HG03378 (cell line): ENCODE measurements around the gene ATXN1.
"Not testable (repeated sequence)": the region's sequence is repeated elsewhere in the genome, so short reads cannot be mapped to it uniquely, and the experiment has no call there.

Experiments used
- ATAC-seq: cut with Tn5 transposase; IDR thresholded peaks from one replicate; pipeline ENCODE4 v1.9.1; 2021; ENCODE audit warnings: mild to moderate bottlenecking, moderate library complexity; ENCODE audit not compliant: unreplicated experiment

ATXN1 gene

DNA sequence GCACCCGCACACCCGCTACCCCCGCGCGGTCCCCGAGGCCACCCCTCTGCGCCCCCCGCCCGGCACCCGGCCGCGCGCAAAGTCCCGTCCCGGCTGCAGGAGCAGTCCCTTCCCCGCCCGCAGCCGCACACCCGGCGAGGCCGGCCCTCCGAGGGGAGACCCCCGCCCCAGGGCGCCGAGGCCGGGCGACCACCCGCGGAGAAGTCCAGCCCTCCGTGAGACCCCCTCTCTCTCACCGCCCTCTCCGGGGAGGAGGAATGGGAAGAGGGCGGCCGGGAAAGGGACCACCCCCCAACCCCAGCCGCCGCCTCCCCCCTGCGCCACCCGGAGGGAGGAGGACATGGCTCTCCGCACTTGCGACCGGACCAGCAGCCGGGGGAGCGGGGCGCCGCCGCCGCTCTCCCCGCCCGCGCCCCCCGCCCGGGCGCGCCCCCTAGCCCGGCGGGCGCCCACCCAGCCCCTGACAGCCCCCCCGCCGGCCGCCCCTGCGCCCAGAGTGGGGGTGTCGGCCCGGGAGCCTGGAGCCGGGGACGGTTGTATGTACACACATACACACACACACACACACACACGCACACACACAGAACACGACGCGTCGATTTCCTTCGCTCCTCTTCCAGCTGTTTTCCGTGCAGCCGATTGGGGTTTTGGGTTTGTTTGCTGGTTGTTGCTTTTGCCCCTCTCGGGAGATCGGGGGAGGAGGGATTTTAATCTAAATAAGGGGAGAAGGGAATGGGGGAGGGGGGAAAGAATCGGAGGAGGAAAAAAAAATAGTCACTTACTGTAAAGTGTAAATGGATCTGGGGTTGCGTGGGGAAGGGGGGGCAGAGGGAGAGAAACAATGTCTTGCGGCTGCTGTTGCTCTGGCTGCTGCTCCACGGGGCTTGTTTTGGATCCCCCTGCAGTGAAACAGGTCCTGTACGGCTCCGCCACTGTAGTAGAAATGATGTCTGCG is at the start of gene ATXN1:
Gene ATXN1 (minus strand): TSS at position 945 of the 955 bp plus-strand sequence.
- ATAC-seq = no peak

DNA sequence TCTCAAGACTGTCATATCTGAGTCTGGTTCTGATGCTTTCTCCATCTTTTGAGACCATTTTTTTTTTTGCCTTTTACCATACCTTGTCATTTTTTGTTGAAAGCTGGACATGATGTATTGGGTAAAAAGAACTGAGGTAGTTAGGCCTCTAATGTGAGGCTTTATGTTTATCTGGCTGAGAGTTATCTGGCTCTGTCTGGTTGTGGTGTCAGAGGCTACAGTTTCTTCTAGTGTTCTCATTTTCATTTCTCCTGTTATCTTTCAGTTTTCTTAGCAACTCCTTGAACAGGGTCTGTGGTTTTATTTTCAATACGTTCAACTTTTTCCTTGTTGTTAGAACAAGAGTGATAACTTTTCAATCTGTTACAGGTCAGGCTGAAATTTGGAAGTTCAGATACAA is 49.2 kb upstream of the ATXN1 start:
- ATAC-seq = no peak

DNA sequence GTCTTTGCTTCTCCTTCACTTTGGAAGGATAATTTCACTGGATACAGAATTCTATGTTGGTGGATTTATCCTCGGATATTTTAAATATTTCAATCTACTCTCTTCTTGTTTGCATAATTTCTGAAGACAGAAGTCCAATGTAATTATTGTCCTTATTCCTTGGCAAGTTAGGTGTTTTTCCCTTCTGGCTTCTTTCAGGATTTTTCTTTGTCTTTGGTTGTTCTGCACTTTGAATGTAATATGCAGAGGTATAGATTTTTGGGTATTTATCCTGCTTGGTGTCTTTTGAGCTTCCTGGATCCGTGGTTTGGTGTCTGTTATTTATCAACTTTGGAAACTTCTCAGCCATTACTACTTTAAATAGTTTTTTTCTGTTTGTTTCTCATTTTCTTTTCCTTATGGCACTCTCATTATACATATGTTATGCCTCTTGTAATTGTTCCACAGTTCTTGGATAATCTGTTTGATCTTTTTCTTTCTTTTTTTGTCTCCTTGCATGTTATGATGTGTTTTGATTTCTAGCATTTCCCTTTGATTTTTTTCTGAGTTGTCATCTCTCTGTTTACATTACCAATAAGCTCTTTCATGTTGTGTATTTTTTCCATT is 48.6 kb upstream of the ATXN1 start:
- no peak for ATAC-seq

DNA sequence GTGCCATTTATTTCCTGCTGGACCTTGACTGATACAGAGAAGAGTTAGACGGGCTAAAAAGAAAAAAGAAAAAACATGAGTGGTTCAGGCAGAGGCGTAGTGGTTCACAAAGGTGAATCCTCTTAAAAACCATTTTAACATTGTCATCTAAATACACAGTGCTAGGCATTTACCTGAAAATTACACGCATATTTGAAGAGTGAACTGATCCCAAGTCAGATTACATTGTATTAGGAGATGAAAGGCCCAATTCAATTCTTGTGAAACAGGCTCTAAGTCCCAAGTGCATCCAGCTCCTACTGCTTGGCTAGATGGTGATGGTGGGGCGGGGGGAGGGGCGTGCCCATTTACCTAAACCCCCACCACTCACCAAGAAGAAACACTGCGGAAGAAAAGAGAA is 46.7 kb upstream of the ATXN1 start:
- ATAC-seq = no peak

DNA sequence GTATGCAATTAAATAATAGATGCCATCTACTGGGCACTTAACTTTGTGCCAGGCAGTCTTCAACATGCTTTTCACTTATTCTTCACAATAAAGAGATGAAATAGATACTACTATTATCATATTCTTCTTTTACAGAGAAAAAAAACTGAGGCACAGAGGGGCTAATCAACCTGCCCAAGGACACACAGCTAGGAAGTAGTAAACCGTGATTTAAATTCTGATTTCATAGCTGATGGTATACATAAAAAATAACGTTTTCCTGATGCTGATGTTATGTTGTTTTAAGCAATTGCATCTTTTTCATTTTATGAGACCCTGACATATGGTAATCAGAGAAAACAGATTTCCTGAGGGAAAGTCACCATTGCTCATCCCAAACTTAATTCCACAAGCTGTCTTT is 45.1 kb upstream of the ATXN1 start:
- ATAC-seq = no peak

DNA sequence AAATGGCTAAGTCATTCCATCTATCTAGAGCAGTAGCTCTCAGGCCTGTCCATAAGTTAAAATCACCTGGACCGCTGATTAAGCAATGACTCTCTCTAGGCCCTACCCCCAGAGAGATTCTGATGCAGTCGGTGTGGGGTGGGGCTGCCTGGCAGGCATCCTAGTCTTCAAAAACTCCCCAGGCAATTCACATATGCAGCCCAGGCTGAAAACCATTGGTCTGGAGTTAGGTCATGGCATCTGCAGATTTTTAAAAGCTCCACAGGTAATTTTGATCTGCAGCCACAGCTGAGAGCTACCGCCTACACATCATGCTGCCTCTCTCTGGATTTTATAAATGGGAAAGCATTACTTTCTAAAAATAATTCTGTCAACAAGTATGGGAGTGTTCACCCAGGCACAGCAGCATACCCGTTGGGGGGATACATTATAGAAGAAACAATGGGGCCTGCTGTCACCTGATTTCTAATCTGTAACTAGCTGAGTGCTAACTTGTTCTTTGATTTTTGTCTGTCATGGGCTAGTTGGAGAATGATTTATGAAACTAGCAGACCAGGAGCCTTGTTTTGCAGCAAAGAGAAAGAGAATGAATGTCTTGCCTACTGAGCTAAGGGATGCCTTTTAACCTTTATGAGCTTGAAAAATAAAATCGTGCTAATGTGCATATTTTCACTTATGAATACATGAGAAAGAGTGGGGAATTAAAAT is 44.1 kb upstream of the ATXN1 start:
- ATAC-seq = no peak

DNA sequence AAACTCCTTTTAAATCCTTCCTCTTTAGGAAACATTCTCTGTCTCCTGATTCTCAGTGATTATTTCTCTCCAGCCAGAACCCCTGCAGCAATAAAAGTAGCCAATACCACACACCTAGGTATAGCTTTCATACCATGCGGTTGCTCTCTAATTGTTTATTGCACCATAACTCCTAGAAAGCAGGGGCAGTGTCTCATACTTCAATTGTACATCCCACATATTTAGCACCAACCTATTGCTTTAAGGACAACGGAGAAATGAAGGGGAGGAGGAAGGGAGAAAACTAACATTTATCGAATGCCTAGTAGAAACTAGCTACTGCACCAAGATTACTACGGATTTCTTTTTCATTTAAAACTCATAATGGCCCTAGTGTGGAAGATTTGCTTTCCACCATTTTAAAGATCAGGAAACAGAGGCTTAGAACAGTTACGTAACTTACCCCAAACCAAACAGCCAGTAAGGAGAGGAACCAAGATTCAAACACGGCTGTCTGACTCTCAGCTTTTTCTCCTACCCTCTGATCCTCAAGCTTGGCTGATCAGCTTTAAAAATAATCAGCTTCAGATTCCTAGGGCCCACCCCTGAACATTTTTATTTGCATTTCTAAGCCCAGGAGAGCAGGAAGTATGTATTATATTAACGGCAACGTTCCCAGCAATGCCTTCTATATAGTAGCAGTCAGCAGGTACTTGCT is 43.4 kb upstream of the ATXN1 start:
- ATAC-seq = no peak

DNA sequence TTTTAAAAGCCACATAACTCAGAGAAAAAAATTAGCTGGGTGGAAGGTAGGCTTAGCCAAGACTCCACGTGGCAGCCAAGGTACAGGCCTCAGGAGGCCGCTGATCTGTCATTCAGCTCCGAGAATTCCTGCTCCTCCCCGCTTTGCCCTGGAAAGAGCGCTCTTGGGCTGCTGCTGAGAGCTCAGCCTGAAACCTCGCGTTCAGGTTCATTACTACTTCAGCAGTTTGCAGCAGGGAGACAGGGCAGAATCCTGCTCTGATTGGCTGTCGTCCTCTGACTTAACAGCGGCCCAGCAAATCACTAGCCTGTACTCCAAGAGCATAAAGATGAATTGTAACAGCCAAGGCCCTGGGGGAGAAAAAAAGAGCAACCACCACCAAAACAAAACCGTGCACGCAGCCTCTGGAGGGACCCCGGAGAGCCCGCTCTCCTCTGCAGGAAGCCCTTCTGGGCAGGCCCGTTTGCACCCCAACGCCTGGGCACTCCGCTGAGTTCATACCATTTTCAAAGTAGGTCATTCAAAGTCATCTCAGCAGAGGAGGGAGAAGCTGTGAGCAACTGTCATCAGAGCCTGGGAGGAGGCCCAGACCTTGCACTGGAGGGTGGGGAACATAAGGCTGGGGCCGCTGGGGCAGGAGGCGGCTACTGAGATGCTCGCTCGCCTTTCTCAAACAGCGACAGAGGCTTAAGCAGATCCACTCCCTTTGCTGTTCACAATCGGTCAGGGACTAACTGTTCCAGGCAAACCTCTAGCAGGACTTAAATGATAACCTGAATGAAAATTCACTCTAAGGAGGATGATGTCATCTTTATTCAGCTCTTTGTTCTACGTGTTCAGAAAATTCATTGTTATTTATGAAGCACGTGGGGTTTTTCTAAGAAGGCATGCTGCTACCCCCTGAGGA is 42.3 kb upstream of the ATXN1 start:
- no peak for ATAC-seq

DNA sequence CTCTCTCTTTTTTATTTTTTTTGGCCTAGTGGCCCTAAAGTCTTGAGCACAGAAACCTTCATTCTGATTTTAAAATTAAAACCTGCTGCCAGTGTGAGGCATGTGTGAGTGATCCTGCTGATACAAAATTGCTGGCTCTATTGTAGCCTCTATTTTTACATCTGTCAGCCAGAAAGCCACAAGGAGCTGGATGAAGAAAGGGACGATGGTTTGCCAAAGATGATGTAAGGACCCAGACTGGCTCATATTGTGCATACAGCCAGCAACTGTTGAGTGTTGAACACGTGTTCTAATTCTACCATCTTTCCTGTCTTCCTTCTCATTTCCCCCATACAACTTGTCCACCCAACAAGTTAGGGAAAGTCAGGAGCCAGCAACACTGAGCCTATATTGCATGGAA is 40.8 kb upstream of the ATXN1 start:
- no peak for ATAC-seq

DNA sequence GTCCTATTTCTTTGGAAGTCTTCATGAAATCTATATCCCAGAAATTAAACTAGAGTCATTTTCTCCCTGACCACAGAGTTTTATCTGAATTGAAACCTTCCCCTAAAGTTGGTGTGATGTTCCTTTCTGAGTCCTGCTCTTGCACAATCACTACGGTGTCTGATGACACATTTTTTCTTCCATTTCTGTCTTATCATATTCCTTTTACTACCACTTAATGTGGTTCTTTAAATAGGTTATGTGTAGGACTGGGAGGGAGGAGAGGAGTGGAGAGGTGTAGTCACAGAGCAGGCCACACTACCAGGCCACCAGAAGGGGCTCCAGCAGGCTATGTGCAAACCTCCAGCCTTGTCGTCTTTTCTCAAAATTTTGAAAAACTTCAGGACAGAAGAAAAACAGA is 39.7 kb upstream of the ATXN1 start:
- ATAC-seq = no peak

DNA sequence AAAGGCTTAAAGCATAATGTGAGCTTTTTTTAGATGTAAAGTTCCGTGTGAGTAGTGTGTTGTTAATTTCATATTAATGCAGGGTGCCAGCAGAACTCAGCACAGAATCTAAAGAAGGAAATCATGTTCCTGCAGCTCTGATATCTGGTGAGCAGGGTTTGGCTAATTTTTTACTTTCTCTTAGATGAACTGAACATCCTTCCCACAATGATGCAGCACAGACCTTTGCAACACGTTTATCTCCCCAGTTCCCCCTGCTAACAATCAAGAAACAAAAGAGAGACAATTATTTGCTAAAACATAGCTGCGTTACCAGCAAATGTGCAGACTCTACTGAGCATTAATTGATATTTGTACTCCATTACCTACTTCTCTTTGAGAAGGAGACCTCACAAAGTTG is 39.1 kb upstream of the ATXN1 start:
- no peak for ATAC-seq

DNA sequence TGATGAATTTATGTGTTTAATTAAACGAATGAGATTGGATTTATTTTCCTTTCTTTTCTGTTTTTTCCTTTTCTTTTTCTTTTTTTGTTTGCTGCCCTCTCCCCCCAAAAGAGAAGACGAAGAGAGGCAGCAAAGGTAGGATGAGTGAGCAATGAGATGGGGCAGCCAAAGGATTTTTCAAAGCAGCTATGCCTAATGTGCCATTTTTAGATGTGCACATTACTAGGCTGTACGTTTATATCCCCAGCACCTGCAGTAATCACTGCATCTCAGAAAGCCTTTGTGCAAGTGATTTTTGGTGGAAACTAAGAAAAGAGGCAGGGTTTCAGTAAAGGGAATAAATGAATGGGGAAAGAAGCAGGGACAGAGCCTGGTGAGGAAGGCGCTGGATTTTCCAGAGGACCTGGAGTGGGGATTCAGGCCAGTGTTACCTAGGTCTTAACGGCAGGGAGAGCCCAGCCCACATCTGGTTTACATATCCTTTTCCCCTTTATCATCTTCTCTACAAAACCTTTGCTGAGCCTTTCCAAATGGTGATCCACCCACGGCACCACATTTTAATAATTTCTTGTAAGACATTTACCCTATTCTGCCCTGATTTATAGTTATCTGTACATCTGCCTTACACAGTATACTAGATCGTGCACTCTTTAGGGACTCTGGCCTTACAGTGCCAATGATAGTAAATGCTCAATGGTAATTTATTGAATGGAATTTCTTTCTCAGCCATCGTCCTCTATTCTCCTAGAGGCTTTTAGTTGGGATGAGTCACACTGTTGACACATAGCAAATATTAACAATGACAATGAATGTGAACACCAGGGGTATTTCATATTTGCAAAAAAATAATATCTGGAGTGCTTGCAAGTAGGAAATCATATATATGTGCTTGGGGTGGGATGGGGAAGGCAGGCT is 38.3 kb upstream of the ATXN1 start:
- no peak for ATAC-seq

DNA sequence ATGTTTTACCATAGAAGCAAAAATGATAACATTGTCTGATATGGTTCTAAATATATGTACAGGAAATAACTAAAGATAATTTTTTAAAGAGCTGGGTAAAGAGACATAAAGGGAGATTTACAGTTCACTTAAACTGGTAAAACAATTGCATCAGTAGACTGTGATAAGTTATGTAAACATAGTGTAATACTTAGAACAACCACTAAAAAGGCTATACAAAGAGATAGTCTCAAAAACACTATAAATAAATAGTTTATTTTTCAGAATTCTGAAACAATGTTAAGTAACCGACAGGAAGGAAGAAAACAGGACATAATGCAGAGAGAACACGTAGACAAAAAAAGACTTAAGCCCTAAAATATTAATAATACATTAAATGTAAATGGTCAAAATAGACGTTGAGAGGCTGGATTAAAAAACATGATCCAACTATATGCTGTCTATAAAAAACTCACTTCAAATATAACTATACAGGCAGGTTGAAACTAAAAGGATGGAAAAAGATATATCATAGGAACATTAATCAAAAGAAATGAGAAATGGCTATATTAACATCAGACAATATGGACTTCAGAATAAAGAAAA is 32.7 kb upstream of the ATXN1 start:
- ATAC-seq = no peak

DNA sequence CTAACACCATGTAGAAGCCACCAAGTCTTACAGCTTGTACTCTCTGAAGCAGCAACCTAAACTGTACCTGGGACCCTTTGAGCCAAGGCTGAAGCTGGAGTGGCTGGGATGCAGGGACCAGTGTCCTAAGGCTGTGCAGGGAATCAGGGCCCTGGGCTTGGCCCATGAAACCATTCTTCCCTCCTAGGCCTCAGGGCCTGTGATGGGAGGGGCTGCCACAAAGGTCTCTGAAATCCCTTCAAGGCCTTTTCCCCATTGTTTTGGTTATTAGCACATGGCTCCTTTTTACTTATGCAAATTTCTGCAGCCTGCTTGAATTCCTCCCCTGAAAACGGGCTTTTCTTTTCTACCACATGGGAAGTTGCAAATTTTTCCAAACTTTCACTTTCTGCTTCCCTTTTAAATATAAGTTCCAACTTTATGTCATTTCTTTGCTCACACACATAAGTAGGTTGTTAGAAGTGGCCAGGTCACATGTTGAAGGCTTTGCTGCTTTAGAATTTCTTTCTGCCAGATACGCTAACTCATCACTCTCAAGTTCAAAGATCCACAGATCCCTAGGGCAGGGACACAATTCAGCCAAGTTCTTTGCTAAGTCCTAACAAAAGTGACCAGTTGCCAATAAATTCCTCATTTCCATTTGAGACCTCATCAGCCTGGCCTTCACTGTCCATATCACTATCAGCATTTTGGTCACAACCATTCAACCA is 28.2 kb upstream of the ATXN1 start:
- no peak for ATAC-seq

DNA sequence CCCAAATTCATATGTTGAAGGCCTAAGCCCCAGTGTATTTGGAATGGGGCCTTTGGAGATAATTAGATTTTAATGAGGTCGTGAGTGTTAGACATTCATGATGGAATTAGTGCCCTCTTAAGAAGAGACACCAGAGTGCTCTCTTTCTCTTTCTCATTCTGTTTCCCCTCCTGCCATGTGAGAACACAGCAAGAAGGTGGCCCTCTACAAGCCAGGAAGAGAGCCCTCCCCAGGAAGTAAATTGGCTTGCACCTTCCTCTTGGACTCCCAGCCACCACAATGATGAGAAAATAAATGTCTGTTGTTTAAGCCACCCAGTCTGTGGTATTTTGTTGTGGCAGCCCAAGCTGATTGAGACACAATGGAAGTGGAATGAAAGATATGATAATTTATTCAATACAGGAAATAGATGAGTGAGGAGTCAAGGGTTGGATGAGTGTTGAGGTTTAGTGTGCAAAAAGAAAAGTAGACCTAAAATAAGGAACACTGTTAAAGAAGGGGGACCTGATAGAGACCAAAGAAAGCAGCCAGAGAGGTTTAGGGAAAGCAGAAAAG is 25.9 kb upstream of the ATXN1 start:
- ATAC-seq = no peak

DNA sequence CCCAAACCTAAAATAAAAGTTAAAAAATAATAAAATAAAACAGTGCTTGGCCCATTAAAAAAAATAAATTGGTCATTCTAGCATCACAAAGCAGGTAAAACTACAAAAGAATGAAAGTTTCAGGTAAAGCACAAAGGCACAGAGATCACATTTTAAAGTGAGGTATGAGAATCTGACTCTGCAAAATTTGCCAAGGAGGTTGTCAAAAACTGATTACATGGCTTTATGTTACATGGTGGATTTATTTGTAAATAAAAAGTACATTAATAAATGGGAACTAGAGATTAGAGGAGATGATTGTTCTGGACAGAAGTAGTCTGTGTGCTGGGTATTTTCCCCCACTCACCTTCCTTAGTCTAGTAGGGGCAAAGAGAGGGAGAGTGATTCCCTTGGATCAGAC is 24.2 kb upstream of the ATXN1 start:
- ATAC-seq = no peak

DNA sequence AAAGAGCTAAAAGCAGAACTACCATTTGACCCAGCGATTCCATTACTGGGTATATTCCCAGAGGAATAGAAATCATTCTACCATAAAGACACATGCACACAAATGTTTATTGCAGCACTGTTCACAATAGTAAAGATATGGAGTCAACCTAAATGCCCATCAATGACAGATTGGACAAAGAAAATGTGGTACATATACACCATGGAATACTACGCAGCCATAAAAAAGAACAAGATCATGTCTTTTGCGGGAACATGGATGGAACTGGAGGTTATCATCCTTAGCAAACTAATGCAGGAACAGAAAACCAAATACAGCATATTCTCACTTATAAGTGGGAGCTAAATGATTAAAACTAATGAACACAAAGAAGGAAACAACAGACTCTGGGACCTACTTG is 23.7 kb upstream of the ATXN1 start:
- ATAC-seq = not testable (repeated sequence)
